Tibial nerve (tissue), 4 donors: ENCODE results near the gene ATG7.

Experiments
- CTCF ChIP-seq, 5 experiments: fragments of 200-600 bp in 3 of 5; fragments of 450-650 bp in 2 of 5; sonication (generic) in 3 of 5; IDR thresholded peaks; one replicate each; pipeline ENCODE4 v1.5.1; 2016 to 2019; ENCODE audit warnings: antibody characterized with exemption in 5 of 5, mild to moderate bottlenecking in 3 of 5, moderate library complexity in 2 of 5
- EP300 ChIP-seq, 2 donors: sonication (generic); formaldehyde crosslinking; IDR thresholded peaks; one replicate each; pipeline ENCODE4 v1.6.1; 2017; ENCODE audit warnings: antibody characterized with exemption in 2 of 2, mild to moderate bottlenecking in 1 of 2
- POLR2A ChIP-seq, 2 donors: fragments of 450-650 bp; IDR thresholded peaks; one replicate each; pipeline ENCODE4 v1.6.1; 2017; ENCODE audit warnings: antibody characterized with exemption in 2 of 2, mild to moderate bottlenecking in 2 of 2, moderate library complexity in 2 of 2

GRCh38 chr3:11430624-11431023 is 158.4 kb downstream of the ATG7 start:
- TF ChIP-seq CTCF (IDR thresholded peaks at IDR 0.05): no peak
- no peak for TF ChIP-seq EP300 (IDR thresholded peaks at IDR 0.05)
- TF ChIP-seq POLR2A (IDR thresholded peaks at IDR 0.05): no peak
